HTR-8/SVneo (cell line): ENCODE measurements around the gene KRTAP5-4.
"Not testable (repeated sequence)": the region's sequence is repeated elsewhere in the genome, so short reads cannot be mapped to it uniquely, and the experiment has no call there.

Source experiments
- DNase-seq: peaks from one replicate; pipeline ENCODE4 v3.0.0; 2011; ENCODE audit warnings: low spot score, mixed read lengths; ENCODE audit not compliant: insufficient read length
- FAIRE-seq: peaks from 2 replicates; lab custom pipeline; 2011; peaks lifted over from hg19 to GRCh38; lab: Jason Lieb, UNC

KRTAP5-4 gene

DNA sequence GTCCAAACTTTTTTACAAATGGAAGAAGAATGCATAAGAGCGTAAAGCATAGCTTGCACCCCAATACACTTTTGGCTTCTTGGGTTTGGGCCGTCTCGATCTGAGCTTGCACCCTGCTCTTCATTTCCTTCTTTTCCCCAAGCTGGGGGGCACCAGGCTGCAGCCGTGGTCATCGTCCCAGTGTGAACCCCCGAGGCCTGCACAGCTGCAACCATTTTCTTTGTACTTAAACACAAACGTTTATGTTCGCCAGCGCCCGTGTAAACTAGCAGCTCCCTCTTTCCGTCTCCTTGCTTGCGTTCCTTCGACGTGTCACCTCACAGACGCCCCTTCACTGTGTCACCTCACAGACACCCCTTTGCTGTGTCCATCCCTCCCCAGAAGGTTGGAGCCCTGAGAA lies 17.7 kb upstream of the KRTAP5-4 start:
- no peak for FAIRE-seq
- no peak for DNase-seq

DNA sequence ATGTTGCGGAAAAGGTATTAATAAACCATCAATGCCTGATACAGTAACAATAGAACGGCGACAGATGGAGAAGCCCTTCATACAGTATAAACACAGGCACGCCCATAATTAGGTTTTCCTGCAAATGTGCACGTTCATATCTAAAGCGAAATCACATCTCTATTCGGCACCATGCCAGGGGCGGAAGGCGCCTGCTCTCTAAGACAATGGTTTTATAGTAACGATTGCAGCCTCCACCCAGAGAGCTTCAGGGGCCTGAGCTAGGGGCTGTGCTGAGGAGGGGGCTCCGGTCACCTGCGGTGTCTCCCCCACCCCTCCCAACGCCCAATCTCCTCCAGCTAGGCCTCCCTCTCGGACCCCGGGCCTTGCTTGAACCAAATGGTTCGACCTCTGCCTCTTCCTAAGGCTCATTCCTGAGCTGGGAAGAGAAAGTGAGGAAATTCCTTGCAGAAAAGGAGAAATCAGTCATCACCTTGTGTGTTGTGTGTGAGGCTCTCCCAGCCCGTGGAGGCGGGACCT lies 17.2 kb upstream of the KRTAP5-4 start:
- FAIRE-seq (no peak), DNase-seq (no peak)

- DNase-seq (no peak), FAIRE-seq (no peak)
Measured at GRCh38 chr11:1638344-1638743, 16.4 kb upstream of the KRTAP5-4 start.

DNA sequence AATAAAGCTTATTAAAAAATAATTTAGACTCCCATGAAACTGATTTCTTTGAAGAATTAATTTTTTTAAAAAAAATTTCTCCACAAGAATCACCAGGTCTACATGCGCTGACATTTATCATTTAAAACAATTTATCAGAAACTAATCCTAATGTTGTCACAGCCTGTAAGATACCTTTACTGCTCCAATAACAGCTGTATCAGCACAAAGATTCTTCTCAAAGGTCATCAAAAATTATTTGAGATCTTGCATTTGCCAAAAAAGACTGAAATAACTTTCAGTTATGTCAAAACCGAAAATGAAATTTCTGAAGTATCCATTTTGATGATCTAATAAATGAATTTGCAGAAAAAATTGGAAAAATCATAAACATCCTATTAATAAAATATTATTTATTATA lies 15.7 kb upstream of the KRTAP5-4 start:
- no peak for FAIRE-seq
- DNase-seq = no peak

- FAIRE-seq (no peak), DNase-seq (no peak)
Measured at GRCh38 chr11:1636291-1636950, 14.5 kb upstream of the KRTAP5-4 start.

GRCh38 chr11:1633864-1634263 lies 11.9 kb upstream of the KRTAP5-4 start:
- DNase-seq = no peak
- no peak for FAIRE-seq

- FAIRE-seq (no peak), DNase-seq (no peak)
Measured at GRCh38 chr11:1632053-1632714, 10.2 kb upstream of the KRTAP5-4 start.

DNA sequence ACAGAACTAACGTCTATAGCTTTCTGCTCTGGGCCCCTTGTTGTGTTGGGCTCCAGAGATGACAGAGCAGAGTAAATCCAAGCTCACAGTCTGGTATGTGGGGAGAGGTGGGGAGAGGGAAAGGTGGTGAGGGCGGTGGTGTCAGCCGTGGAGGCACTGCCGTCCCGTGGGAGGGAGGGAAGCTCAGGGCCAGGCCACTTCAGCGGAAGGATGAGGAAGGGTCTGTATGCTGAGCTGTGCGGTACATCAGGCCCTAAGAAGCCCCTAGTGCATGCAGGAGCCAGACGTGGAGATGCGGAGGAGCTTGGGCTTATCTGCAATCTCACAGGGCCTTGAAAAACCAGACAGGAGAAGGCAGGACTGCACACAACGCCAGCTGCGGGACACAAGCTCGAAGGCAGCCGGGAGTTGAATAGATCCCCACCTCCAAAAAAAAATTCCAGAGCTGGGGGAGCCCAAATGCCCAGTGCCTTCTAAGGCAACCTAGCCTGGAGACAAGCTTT lies 9.2 kb upstream of the KRTAP5-4 start:
- FAIRE-seq (no peak), DNase-seq (no peak)

GRCh38 chr11:1630271-1630670 lies 8.3 kb upstream of the KRTAP5-4 start:
- FAIRE-seq (no peak), DNase-seq (no peak)

DNA sequence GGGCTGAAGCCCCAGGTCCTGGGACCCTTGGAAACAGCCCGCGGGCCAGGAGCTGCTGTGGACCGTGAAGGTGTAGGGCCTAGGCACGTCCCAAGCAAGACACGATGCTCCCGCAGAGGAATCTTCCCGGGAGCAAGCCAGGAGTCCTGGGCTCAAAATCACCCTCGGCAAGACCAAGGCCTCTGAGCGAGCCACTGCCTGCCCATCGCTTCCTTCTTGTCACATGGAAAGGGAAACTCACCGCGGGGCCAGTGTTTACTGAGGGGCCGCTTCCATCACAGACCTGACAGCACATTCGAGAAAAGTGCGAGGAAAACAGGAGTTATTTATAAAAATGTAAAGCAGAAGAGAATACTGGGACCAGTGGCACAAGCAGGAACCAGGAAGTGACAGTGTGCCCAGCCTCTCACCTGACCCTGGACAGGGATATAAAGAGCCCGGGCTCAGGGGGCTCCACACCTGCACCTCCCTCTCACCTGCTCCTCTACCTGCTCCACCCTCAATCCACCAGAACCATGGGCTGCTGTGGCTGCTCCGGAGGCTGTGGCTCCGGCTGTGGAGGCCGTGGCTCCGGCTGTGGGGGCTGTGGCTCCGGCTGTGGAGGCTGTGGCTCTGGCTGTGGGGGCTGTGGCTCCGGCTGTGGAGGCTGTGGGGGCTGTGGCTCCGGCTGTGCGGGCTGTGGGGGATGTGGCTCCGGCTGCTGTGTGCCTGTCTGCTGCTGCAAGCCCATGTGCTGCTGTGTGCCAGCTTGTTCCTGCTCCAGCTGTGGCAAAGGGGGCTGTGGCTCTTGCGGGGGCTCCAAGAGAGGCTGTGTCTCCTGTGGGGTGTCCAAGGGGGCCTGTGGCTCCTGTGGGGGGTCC lies 7.6 kb upstream of the KRTAP5-4 start, which contains the start of gene KRTAP5-5:
KRTAP5-5 (plus strand) TSS at position 450 of the 860 bp plus-strand sequence; CDS start at position 516, 66 bp downstream.
- DNase-seq (no peak), FAIRE-seq (no peak)

DNA sequence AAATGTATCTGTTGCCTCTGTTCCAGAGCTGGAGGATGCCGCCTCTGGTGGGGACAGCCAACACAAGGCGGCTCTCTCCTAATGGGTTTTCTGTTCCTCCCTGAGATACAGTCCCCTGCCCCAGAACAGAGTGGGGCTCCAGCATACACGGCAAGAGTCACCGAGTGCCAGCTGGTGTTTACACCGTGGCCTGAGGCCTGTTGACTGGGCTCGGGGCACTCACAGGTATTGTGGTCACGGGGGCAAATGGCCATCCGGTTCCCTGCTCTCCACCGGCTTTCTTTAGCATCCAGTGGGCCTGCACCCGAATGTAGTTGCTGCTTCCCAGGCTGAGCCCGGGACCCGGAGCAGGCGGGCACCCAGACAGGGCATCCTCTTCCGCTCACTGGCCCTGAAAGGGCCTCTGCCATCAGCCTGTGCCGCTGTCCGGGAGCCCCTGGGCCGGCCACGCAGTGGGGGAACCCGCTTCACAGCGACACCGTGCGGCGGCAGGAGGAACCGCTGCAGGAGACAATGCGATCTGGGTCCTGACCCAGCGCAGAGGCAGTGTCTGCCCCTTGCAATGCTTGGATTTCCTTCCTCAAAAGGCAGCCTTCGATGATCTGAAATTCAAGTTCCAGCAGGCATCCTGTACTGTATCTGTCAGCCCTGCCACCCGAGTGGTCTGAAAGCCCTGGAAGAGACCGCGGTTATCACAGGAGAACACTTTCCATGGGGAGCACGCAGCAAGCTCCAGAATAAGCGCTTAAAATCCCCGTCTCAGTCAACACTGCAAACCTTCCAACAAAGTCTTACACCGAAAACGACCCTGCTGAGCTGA lies 6.8 kb upstream of the KRTAP5-4 start:
- peak; percentile 83 for DNase-seq
- peak; percentile 76 for FAIRE-seq

GRCh38 chr11:1625541-1625940 lies 3.6 kb upstream of the KRTAP5-4 start:
- no peak for DNase-seq

DNA sequence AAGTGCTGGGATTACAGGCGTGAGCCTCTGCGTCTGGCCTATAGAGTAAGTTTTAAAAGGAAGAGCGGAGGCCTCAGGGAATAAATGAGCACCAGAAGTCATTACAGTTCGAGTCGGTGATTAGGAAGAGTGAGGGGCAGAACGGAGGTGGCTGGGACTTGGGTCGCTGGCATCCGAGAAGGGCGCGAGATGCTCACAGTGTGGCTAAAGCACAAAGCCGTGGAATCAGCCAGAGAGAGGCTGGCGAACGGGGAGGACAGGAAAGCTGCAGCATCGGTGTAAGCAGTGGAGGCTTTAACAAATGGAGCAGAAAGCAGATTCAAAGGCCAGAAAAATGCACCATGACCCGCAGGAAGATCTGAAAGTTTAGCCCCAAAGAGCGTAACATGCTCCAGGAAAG lies 2.7 kb upstream of the KRTAP5-4 start:
- DNase-seq (no peak), FAIRE-seq (no peak)

More at GRCh38 chr11:1625541-1625940, 3.6 kb upstream of the KRTAP5-4 start:
- FAIRE-seq = no peak

- FAIRE-seq (no peak), DNase-seq (no peak)
Measured at GRCh38 chr11:1623716-1624115, 1.8 kb upstream of the KRTAP5-4 start.

- peak; percentile 66 for FAIRE-seq
- DNase-seq = no peak
Measured at GRCh38 chr11:1619449-1619848, 2.5 kb downstream of the KRTAP5-4 start.

DNA sequence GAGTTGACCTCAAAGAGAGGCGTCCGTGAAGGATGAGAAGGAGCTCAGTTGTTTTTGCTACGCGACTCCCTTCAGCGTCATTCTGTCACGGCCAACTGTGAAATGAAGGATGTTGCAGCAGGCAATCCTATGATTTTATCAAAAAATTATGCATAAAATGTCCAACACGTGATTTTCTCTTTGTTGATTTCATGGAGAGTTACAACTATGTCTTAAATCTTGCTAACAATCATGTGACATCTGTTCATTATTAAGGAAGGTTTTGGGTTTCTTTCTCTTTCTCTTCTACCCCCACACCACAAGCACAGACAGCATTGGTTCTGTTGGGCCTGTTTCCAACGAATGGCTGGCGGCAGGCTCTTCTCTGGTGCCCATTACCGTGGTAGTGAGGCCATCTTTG lies 3.7 kb downstream of the KRTAP5-4 start:
- no peak for FAIRE-seq
- no peak for DNase-seq

- DNase-seq = no peak
- FAIRE-seq = no peak
Measured at GRCh38 chr11:1608363-1608762, 13.6 kb downstream of the KRTAP5-4 start, which contains the start of gene KRTAP5-3. Gene KRTAP5-3, minus strand, starts transcription at chr11:1608463. Its CDS starts 78 bp downstream, at chr11:1608385.

DNA sequence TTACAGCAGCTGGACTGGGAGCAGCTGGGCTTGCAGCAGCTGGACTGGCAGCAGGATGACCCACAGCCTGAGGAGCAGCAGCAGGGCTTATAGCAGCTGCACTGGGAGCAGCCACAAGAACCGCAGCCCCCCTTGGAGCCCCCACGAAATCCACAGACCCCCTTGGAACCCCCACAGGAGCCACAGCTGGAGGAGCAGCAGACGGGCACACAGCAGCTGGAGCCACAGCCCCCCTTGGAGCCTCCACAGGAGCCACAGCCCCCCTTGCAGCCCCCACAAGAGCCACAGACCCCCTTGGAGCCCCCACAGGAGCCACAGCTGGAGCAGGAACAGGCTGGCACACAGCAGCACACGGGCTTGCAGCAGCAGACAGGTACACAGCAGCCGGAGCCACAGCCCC lies 14.0 kb downstream of the KRTAP5-4 start:
- FAIRE-seq = not testable (repeated sequence)

DNA sequence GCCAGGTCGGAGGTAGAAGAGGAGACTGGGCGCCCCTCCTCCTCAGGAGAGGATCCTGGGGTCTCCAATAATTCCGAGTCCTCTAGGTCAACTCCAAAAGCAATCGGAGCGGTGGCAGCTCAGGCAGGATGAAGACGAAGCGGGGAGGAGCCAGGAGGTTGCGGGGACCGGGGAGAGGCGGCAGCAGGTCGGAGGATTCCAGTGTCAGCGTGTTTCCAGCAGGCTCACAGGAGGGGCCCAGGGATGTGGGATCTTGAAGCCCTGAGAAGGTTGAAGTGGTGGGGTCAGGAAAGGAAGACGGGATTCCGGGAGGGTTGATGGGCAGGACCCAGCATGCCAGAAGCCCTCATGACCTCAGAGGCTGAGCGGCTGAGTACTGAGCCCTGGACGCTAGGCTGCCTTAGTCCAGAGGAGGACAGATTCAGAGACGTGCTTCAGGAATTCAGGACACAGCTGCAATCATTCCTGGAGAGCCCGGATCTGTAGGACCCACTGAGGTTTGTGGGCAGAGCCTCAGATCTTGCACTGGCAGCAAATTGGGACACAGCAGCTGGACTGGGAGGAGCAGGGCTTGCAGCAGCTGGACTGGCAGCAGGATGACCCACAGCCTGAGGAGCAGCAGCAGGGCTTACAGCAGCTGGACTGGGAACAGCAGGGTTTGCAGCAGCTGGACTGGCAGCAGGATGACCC lies 14.6 kb downstream of the KRTAP5-4 start:
- DNase-seq, FAIRE-seq: not testable (repeated sequence)

More for the DNA sequence above, 14.0 kb downstream of the KRTAP5-4 start:
- DNase-seq = not testable (repeated sequence)
